ENCODE data around the gene KIAA1958.

DNA sequence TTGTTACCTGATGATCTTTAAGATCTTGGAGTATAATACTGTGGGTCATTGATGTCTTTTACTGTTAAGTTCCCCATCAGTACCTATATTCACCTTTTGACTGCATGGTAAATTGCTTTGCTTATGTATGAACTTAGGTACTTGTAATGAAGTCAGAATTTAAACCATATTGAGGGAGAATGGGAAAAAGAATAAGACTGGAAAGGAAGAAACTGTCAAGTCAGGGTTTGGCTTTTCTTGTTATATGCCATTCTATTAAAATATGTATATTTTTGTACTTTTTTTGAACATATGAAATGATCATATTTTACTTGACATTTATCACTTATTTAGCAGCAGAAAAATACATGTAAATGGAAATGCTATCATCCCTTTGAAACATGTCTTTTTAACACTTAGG is 58.6 kb downstream of the KIAA1958 start:
- TF ChIP-seq, protein P1, sequence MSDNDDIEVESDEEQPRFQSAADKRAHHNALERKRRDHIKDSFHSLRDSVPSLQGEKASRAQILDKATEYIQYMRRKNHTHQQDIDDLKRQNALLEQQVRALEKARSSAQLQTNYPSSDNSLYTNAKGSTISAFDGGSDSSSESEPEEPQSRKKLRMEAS (IDR thresholded peaks at IDR 0.05): no peak
- no peak for TF ChIP-seq TCF12 (IDR thresholded peaks at IDR 0.05; ENCODE audit: low read depth)

Data from Ishikawa (cell line).